SIG-M5 treated with dmso at 0.1 percent for 504 hours (cell line): ENCODE measurements around the gene MTNR1A.
"Not testable (repeated sequence)": the region's sequence is repeated elsewhere in the genome, so short reads cannot be mapped to it uniquely, and the experiment has no call there.

Experiments used
- DNase-seq: peaks from one replicate; lab custom pipeline; 2025; ENCODE audit not compliant: unreplicated experiment; lab: John Stamatoyannopoulos, UW

The MTNR1A gene

GRCh38 chr4:186563761-186564160 is 8.4 kb upstream of the MTNR1A start:
- no peak for DNase-seq

- no peak for DNase-seq
Measured at GRCh38 chr4:186561748-186562147, 6.4 kb upstream of the MTNR1A start.

GRCh38 chr4:186560647-186561046 is 5.3 kb upstream of the MTNR1A start:
- no peak for DNase-seq

GRCh38 chr4:186557486-186557885 is 2.1 kb upstream of the MTNR1A start:
- no peak for DNase-seq

- no peak for DNase-seq
Measured at GRCh38 chr4:186557061-186557460, 1.7 kb upstream of the MTNR1A start.

GRCh38 chr4:186554539-186554913 is 841 bp downstream of the MTNR1A start:
- no peak for DNase-seq

- DNase-seq = no peak
Measured at GRCh38 chr4:186553717-186554116, 1.6 kb downstream of the MTNR1A start.

- DNase-seq = no peak
Measured at GRCh38 chr4:186551849-186552248, 3.5 kb downstream of the MTNR1A start.

- no peak for DNase-seq
Measured at GRCh38 chr4:186545436-186545835, 9.9 kb downstream of the MTNR1A start.

GRCh38 chr4:186543206-186543605 is 12.2 kb downstream of the MTNR1A start:
- no peak for DNase-seq

- DNase-seq = no peak
Measured at GRCh38 chr4:186541801-186542200, 13.6 kb downstream of the MTNR1A start.

- DNase-seq = no peak
Measured at GRCh38 chr4:186537843-186538521, 17.4 kb downstream of the MTNR1A start.

GRCh38 chr4:186536285-186536684 is 19.1 kb downstream of the MTNR1A start:
- no peak for DNase-seq

GRCh38 chr4:186534056-186534455 is 21.3 kb downstream of the MTNR1A start:
- DNase-seq = no peak

GRCh38 chr4:186523927-186524326 is 31.4 kb downstream of the MTNR1A start:
- not testable (repeated sequence) for DNase-seq

GRCh38 chr4:186516287-186516686 is 39.1 kb downstream of the MTNR1A start:
- DNase-seq = no peak

- DNase-seq = no peak
Measured at GRCh38 chr4:186514271-186514950, 41.0 kb downstream of the MTNR1A start.

- DNase-seq = not testable (repeated sequence)
Measured at GRCh38 chr4:186504771-186505170, 50.6 kb downstream of the MTNR1A start.

GRCh38 chr4:186502231-186502630 is 53.1 kb downstream of the MTNR1A start:
- DNase-seq = no peak

GRCh38 chr4:186501554-186501953 is 53.8 kb downstream of the MTNR1A start:
- no peak for DNase-seq

GRCh38 chr4:186500721-186501304 is 54.6 kb downstream of the MTNR1A start:
- no peak for DNase-seq

GRCh38 chr4:186499467-186499866 is 55.9 kb downstream of the MTNR1A start:
- no peak for DNase-seq
